ENCODE measurements around the gene GNL3. TPM values are rescaled to one million over a fixed set of nuclear protein-coding genes. Genes with fewer than 3 reads are reported as not detected.

The GNL3 gene
- total RNA-seq, 4 donors from 2014 or later, result 55.8 to 371 (median 93.0) TPM

DNA sequence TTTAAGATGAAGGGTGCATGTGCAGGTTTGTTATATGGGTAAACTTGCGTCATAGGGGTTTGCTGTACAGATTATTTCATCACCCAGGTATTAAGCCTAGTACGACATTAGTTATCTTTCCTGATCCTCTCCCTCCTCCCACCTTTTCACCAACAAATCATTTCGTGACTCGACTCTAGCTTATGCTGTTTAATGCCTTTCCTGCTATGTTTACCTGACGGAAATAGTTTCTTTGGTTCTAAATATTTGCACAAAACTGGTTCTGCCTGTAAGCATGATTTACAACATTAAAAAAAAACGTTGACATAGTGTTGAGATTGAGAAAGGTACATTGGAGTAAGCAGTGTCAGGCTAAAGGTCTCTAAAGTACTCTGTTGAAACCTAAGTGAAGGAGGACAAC, 2.4 kb downstream of the GNL3 start:
- DNase-seq (ENCODE audit: low spot score) (no peak), ATAC-seq (ENCODE audit: low FRiP score) (no peak)
- TF ChIP-seq CTCF (IDR thresholded peaks at IDR 0.05), result no peak

GRCh38 chr3:52689151-52689550, 3.3 kb downstream of the GNL3 start:
- no peak for TF ChIP-seq CTCF (IDR thresholded peaks at IDR 0.05)
- no peak for ATAC-seq (ENCODE audit: low FRiP score)
- no peak for DNase-seq (ENCODE audit: low spot score)

GRCh38 chr3:52690560-52690959, 4.7 kb downstream of the GNL3 start:
- DNase-seq (ENCODE audit: low spot score), result no peak
- no peak for TF ChIP-seq CTCF (IDR thresholded peaks at IDR 0.05)
- ATAC-seq (ENCODE audit: low FRiP score), result no peak

- DNase-seq (ENCODE audit: low spot score), result no peak
- ATAC-seq (ENCODE audit: low FRiP score), result no peak
- TF ChIP-seq CTCF (IDR thresholded peaks at IDR 0.05), result no peak
These were observed 7.2 kb downstream of the GNL3 start for GRCh38 chr3:52693071-52693470.

- DNase-seq (ENCODE audit: low spot score) (no peak), ATAC-seq (ENCODE audit: low FRiP score) (no peak)
- no peak for TF ChIP-seq CTCF (IDR thresholded peaks at IDR 0.05)
These were observed 8.8 kb downstream of the GNL3 start for GRCh38 chr3:52694528-52695189.

- no peak for TF ChIP-seq CTCF (IDR thresholded peaks at IDR 0.05)
- no peak for DNase-seq (ENCODE audit: low spot score)
- ATAC-seq (ENCODE audit: low FRiP score), result no peak
These were observed 10.2 kb downstream of the GNL3 start for GRCh38 chr3:52695798-52696671.

Measured in omental fat pad (tissue), 4 donors.